Measurements from ENCODE around the gene HK2. TPM values are rescaled to one million over a fixed set of nuclear protein-coding genes. Genes with fewer than 3 reads are reported as not detected.

Gene HK2
- total and polyA plus RNA-seq, 4 donors = 1.1 to 26.4 (median 13.9) TPM

Other genes starting within 250 kb of the HK2 start
- 1 to 10 TPM in 1 of 2 donors, not detected in 1; 1.3 TPM for gene M1AP, start 185.8 kb upstream of the HK2 start, total RNA-seq
- gene M1AP, start 185.8 kb upstream of the HK2 start, polyA plus RNA-seq = not detected
- 10 to 100 TPM in 1 of 2 donors, 1 to 10 TPM in 1; 7.7 to 10.8 TPM for gene SEMA4F, start 179.9 kb upstream of the HK2 start, total RNA-seq
- 1 to 10 TPM; 1.4 to 6.7 TPM for gene SEMA4F, start 179.9 kb upstream of the HK2 start, polyA plus RNA-seq
- 10 to 100 TPM; 57.3 to 59.3 TPM for gene POLE4, start 124.5 kb downstream of the HK2 start, total RNA-seq
- 100 to 1,000 TPM in 1 of 2 donors, 10 to 100 TPM in 1; 55.9 to 146 TPM for gene POLE4, start 124.5 kb downstream of the HK2 start, polyA plus RNA-seq

Data from aorta (tissue), 4 donors.